ENCODE measurements around the gene CENPP.

The CENPP gene

GRCh38 chr9:92325991-92326500 lies 293 bp downstream of the CENPP start:
- peak overlapping the region; percentile 78 for H2AFZ ChIP-seq (ENCODE audit: low read length)
- H3K9ac ChIP-seq (ENCODE audit: low read length), result peak overlapping the region; percentile 99
- H3K27ac ChIP-seq (ENCODE audit: low read length), result peak overlapping the region; percentile 96; the same call in 1 of the 2 replicates
- no peak for TF ChIP-seq CTCF (IDR thresholded peaks at IDR 0.05; ENCODE audit: low read length)
- TF ChIP-seq EZH2 (optimal IDR thresholded peaks at IDR 0.05; ENCODE audit: low read depth, low read length), result no peak
- TF ChIP-seq EZH2phosphoT487 (IDR thresholded peaks at IDR 0.05; ENCODE audit: low read length), result no peak
- peaks cover 6% of the 10 kb centered on the region for H3K36me3 ChIP-seq (replicated peaks; ENCODE audit: insufficient read depth, low read length)
- peaks cover 77% of the 10 kb centered on the region for H3K79me2 ChIP-seq (ENCODE audit: low read length)
- no peaks in the 10 kb centered on the region; the same call in 1 of the 2 replicates for H3F3A ChIP-seq (ENCODE audit: insufficient read depth, low read length)
- H3K27me3 ChIP-seq (replicated peaks; ENCODE audit: insufficient read depth, low read length), result no peaks in the 10 kb centered on the region
- H3K4me1 ChIP-seq (ENCODE audit: low read length), result peaks cover 26% of the 10 kb centered on the region
- peak overlapping the region; percentile 77 for H3K4me2 ChIP-seq (ENCODE audit: low read depth, low read length)
- H3K4me3 ChIP-seq (ENCODE audit: low read length), result peak overlapping the region; percentile 88
- H3K9me2 ChIP-seq (replicated peaks; ENCODE audit: insufficient read depth, low read length), result no peaks in the 10 kb centered on the region
- no peaks in the 10 kb centered on the region for H4K20me1 ChIP-seq (ENCODE audit: insufficient read depth, low read length)
- peak; percentile 33 for DNase-seq
- H3K9me3 ChIP-seq (replicated peaks; ENCODE audit: insufficient read depth, low read length), result no peaks in the 10 kb centered on the region

- H3K4me2 ChIP-seq (ENCODE audit: low read depth, low read length), result peak overlapping the region; percentile 77; the same call in 1 of the 2 replicates
- DNase-seq, result no peak
- no peaks in the 10 kb centered on the region; the same call in 1 of the 2 replicates for H3F3A ChIP-seq (ENCODE audit: insufficient read depth, low read length)
- H3K4me3 ChIP-seq (ENCODE audit: low read length), result peak overlapping the region; percentile 88
- peak overlapping the region; percentile 99; the same call in 1 of the 2 replicates for H3K9ac ChIP-seq (ENCODE audit: low read length)
- no peak overlapping the region for H3K27ac ChIP-seq (ENCODE audit: low read length)
- no peak overlapping the region for H2AFZ ChIP-seq (ENCODE audit: low read length)
- peaks cover 26% of the 10 kb centered on the region for H3K4me1 ChIP-seq (ENCODE audit: low read length)
- TF ChIP-seq EZH2 (optimal IDR thresholded peaks at IDR 0.05; ENCODE audit: low read depth, low read length), result no peak
- TF ChIP-seq CTCF (IDR thresholded peaks at IDR 0.05; ENCODE audit: low read length), result no peak
- no peak for TF ChIP-seq EZH2phosphoT487 (IDR thresholded peaks at IDR 0.05; ENCODE audit: low read length)
- no peaks in the 10 kb centered on the region for H3K9me3 ChIP-seq (replicated peaks; ENCODE audit: insufficient read depth, low read length)
- no peaks in the 10 kb centered on the region for H3K27me3 ChIP-seq (replicated peaks; ENCODE audit: insufficient read depth, low read length)
- no peaks in the 10 kb centered on the region for H3K9me2 ChIP-seq (replicated peaks; ENCODE audit: insufficient read depth, low read length)
- peaks cover 6% of the 10 kb centered on the region; the same call in 1 of the 2 replicates for H3K36me3 ChIP-seq (replicated peaks; ENCODE audit: insufficient read depth, low read length)
- no peaks in the 10 kb centered on the region for H4K20me1 ChIP-seq (ENCODE audit: insufficient read depth, low read length)
- peaks cover 73% of the 10 kb centered on the region for H3K79me2 ChIP-seq (ENCODE audit: low read length)
These were observed 1.6 kb downstream of the CENPP start for GRCh38 chr9:92327283-92327850.

- no peaks in the 10 kb centered on the region for H4K20me1 ChIP-seq (ENCODE audit: insufficient read depth, low read length)
- no peak overlapping the region for H3K9ac ChIP-seq (ENCODE audit: low read length)
- peaks cover 66% of the 10 kb centered on the region for H3K79me2 ChIP-seq (ENCODE audit: low read length)
- no peaks in the 10 kb centered on the region for H3K9me3 ChIP-seq (replicated peaks; ENCODE audit: insufficient read depth, low read length)
- peaks cover 26% of the 10 kb centered on the region for H3K4me1 ChIP-seq (ENCODE audit: low read length)
- no peak overlapping the region for H3K4me3 ChIP-seq (ENCODE audit: low read length)
- H3K27me3 ChIP-seq (replicated peaks; ENCODE audit: insufficient read depth, low read length), result no peaks in the 10 kb centered on the region
- no peak for DNase-seq
- H3K9me2 ChIP-seq (replicated peaks; ENCODE audit: insufficient read depth, low read length), result no peaks in the 10 kb centered on the region
- H3K27ac ChIP-seq (ENCODE audit: low read length), result no peak overlapping the region
- no peaks in the 10 kb centered on the region; the same call in 1 of the 2 replicates for H3F3A ChIP-seq (ENCODE audit: insufficient read depth, low read length)
- H3K36me3 ChIP-seq (replicated peaks; ENCODE audit: insufficient read depth, low read length), result peaks cover under 1% of the 10 kb centered on the region; the same call in 1 of the 2 replicates
- no peak for TF ChIP-seq EZH2 (optimal IDR thresholded peaks at IDR 0.05; ENCODE audit: low read depth, low read length)
- H3K4me2 ChIP-seq (ENCODE audit: low read depth, low read length), result peak overlapping the region; percentile 12; the same call in 1 of the 2 replicates
- no peak overlapping the region for H2AFZ ChIP-seq (ENCODE audit: low read length)
These were observed 2.5 kb downstream of the CENPP start for GRCh38 chr9:92328225-92328624.

All from MM.1S (cell line).